Activated CD4-positive, alpha-beta T cell treated with anti-CD3 and anti-CD28 coated beads, Interleukin-2, Interleukin-4, amounts not matched to agents 100 ng/mL and 50 ng/mL, durations not matched to agents 16 hours and 8 hours (primary cell): Measurements from ENCODE around the gene ACOT8.

Experiments used
- DNase-seq: peaks from one replicate; pipeline ENCODE4 v3.0.0-alpha.2; 2020; ENCODE audit warnings: low spot score

ACOT8 gene

DNA sequence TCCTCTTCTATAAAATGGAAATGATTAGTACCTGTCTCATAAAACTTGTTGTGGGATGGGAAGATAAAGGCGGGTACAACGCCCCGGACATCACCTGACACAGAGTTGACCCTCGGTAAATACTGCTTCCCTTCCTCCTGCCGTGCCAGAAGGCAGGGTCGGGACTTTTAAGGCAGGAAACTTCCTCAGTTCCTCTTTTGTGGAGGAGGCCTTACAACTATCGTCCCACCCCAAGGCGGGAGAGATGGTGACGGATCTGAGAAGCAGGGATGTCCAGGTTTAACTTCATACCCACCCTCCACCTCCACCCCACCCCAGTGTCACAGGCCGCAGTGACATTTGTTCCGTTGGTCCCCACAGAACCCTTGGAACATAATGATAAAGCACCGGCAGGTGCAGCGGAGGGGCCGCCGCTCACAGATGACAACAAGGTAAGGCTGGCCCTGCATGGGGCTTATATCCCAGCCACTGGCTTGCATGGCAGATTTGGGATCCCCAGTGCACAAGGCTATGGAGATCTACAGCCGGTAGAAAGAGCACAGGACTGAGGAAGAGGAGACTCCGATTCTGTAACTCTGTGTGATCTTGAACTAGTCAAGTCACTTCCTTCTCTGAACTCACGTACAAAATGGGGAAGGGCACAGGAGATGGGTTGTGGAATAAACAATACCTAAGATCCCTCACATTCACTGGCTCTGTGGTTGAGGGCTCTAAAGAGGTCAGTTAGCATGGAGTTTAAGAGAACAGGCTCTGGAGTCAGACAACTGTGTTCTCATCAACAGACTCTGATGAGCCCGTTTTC lies 64.7 kb downstream of the ACOT8 start:
- DNase-seq = no peak
